Mesothelial cell of epicardium (in vitro differentiated cells): ENCODE results near the gene GCK. TPM values are rescaled to one million over a fixed set of nuclear protein-coding genes. Genes with fewer than 3 reads are reported as not detected.
A peak's percentile ranks its signal among the peaks of the same experiment; 100 is the strongest.

Experiments used
- DNase-seq, 2 experiments: peaks; one replicate each; pipeline ENCODE4 v3.0.0; 2021; ENCODE audit warnings: low spot score in 2 of 2; ENCODE audit not compliant: unreplicated experiment in 2 of 2
- H3K27ac Mint-ChIP-seq: 2 replicates; pipeline ENCODE4 v1.8.0; 2021; ENCODE audit warnings: mixed read lengths
- H3K27me3 Mint-ChIP-seq: 2 replicates; pipeline ENCODE4 v1.8.0; 2021; ENCODE audit warnings: low read depth, mixed read lengths
- H3K36me3 Mint-ChIP-seq: 2 replicates; pipeline ENCODE4 v1.8.0; 2021; ENCODE audit warnings: mixed read lengths
- H3K4me1 Mint-ChIP-seq: 2 replicates; pipeline ENCODE4 v1.8.0; 2021; ENCODE audit warnings: mixed read lengths
- H3K4me3 Mint-ChIP-seq: 2 replicates; pipeline ENCODE4 v1.8.0; 2021; ENCODE audit warnings: mild to moderate bottlenecking, moderate library complexity, mixed read lengths
- H3K9me3 Mint-ChIP-seq: 2 replicates; pipeline ENCODE4 v1.8.0; 2021; ENCODE audit warnings: mixed read lengths
- CTCF ChIP-seq: fragments of 200-600 bp; sonication (generic); IDR thresholded peaks from one replicate; pipeline ENCODE4 v1.5.0; 2021; ENCODE audit warnings: antibody characterized with exemption; ENCODE audit not compliant: unreplicated experiment
- total RNA-seq: library from RNA; stranded (reverse); gene quantifications from 3 replicates; pipeline ENCODE4 v1.2.1, GENCODE V29; 2021

Gene GCK
- total RNA-seq, 1 donor from 2014 or later: 1.5 TPM

DNA sequence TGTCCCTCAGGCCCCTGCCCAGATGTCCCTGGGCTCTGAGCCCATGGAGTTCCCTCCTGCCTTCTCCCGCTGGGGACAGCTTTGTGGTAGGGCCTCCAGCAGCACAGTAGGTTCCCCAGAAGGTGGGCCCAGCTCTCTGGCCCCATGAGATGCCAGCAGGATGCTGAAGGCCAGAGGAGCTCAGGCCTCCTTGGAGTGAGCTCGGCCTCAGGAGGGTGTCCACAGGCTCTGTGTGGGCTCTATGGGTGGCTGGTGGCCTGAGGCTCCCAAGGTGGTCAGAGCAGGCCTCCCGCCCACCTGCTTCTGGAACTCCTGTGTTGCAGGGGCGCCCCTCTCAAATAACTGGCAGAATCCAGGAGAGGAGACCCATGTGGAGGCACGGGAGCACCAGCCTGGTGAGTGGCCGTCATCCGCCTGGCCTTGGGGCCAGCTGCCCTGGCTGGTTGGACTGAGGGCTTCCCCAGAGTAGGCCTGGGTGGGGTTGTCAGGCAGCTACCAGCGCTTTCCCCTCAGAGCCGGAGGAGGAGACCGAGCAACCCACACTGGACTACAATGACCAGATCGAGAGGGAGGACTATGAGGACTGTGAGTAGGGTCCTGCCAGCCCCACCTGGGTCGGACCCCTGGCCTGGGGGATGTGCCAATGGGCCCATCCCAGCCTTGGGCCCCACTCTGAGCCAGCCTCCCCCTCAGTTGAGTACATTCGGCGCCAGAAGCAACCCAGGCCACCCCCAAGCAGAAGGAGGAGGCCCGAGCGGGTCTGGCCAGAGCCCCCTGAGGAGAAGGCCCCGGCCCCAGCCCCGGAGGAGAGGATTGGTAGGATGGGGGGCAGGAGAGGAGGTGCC is 81.9 kb downstream of the GCK start:
- H3K36me3 Mint-ChIP-seq: peaks cover 8% of the 10 kb centered on the region
- H3K4me1 Mint-ChIP-seq: peaks cover 12% of the 10 kb centered on the region
- DNase-seq: no peak
- H3K9me3 Mint-ChIP-seq: no peaks in the 10 kb centered on the region
- no peak for TF ChIP-seq CTCF
- no peak overlapping the region for H3K27ac Mint-ChIP-seq
- peaks cover 10% of the 10 kb centered on the region for H3K27me3 Mint-ChIP-seq
- no peak overlapping the region for H3K4me3 Mint-ChIP-seq

DNA sequence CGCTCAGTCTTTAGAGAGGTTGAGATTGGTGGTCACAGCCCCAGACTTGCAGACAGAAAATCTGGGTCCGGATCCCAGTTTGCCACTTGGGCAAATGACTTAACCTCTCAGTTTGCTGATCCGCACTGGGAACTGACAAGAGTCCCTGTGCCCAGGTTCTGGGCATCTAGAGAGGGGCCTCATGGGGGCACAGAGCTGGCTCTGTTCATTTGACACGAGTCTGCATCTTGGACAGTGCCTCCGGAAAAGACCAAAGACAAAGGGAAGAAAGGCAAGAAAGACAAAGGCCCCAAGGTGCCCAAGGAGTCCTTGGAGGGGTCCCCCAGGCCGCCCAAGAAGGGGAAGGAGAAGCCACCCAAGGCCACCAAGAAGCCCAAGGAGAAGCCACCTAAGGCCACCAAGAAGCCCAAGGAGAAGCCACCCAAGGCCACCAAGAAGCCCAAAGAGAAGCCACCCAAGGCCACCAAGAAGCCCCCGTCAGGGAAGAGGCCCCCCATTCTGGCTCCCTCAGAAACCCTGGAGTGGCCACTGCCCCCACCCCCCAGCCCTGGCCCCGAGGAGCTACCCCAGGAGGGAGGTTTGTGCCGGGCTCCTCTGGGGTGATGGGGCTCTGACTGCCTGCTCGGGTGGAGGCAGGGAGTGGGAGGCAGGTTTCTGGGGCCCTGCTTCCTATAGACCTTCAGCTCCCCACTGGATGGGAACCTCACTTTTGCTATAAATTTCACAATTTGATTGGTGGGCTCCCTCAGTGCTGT is 82.8 kb downstream of the GCK start:
- no peak for TF ChIP-seq CTCF
- no peaks in the 10 kb centered on the region for H3K9me3 Mint-ChIP-seq
- peaks cover 13% of the 10 kb centered on the region for H3K27me3 Mint-ChIP-seq
- H3K36me3 Mint-ChIP-seq: peaks cover 2% of the 10 kb centered on the region
- peaks cover 12% of the 10 kb centered on the region for H3K4me1 Mint-ChIP-seq
- no peak for DNase-seq
- H3K4me3 Mint-ChIP-seq: peak overlapping the region; percentile 70
- H3K27ac Mint-ChIP-seq: no peak overlapping the region

GRCh38 chr7:44105832-44106231 is 83.4 kb downstream of the GCK start:
- H3K27me3 Mint-ChIP-seq: peaks cover 13% of the 10 kb centered on the region
- H3K4me3 Mint-ChIP-seq: peak overlapping the region; percentile 70
- H3K27ac Mint-ChIP-seq: peak overlapping the region; percentile 74
- peaks cover 12% of the 10 kb centered on the region for H3K4me1 Mint-ChIP-seq
- H3K9me3 Mint-ChIP-seq: no peaks in the 10 kb centered on the region
- H3K36me3 Mint-ChIP-seq: peaks cover 2% of the 10 kb centered on the region
- no peak for TF ChIP-seq CTCF
- DNase-seq: no peak

GRCh38 chr7:44104860-44105771 is 84.1 kb downstream of the GCK start:
- Mint-ChIP-seq H3K4me3 (peak overlapping the region; percentile 70), H3K36me3 (peaks cover 2% of the 10 kb centered on the region), H3K9me3 (no peaks in the 10 kb centered on the region), H3K27ac (peak overlapping the region; percentile 74), H3K4me1 (peaks cover 15% of the 10 kb centered on the region), H3K27me3 (peaks cover 13% of the 10 kb centered on the region)
- TF ChIP-seq CTCF: no peak
- no peak for DNase-seq
